HCT116 (cell line): Measurements from ENCODE around the gene LCN1. TPM values are rescaled to one million over a fixed set of nuclear protein-coding genes. Genes with fewer than 3 reads are reported as not detected.

Experiments
- ATAC-seq: fragments of 200-7000 bp; cut with Tn5 transposase; 2 replicates; pipeline ENCODE4 v1.9.1; 2020; ENCODE audit warnings: mild to moderate bottlenecking, moderate library complexity
- BruUV-seq: library from RNA; stranded (reverse); fragments of 400-500 nt; replicated peaks from 2 replicates; lab custom pipeline; 2021; lab: Mats Ljungman, UMichigan
- CTCF ChIA-PET: fragments of 300-600 bp; sonication (Branson Sonifier 250); formaldehyde crosslinking; loops from one replicate; lab custom pipeline; 2021; ENCODE audit warnings: antibody characterized with exemption; lab: Charles Lee
- POLR2A ChIA-PET: fragments of 300-600, 350-600 bp; sonication (Branson Sonifier 250); formaldehyde crosslinking; loops from one replicate; lab custom pipeline; 2021; ENCODE audit warnings: antibody characterized with exemption; lab: Charles Lee
- RAD21 ChIA-PET, 2 experiments: fragments of 300-600 bp; sonication (Branson Sonifier 250); formaldehyde crosslinking; loops; one replicate each; lab custom pipeline; 2023; ENCODE audit warnings: low total read pairs in 2 of 2; ENCODE audit not compliant: uncharacterized antibody in 2 of 2, unreplicated experiment in 2 of 2, low non-redundant PET in 1 of 2; lab: Charles Lee
- DNase-seq: peaks from one replicate; pipeline ENCODE4 v3.0.0-alpha.2; 2010; ENCODE audit warnings: low read depth, low spot score
- H2AFZ ChIP-seq: fragments of 200-600 bp; shearing (Covaris generic), sonication (generic); 2 replicates; pipeline ENCODE4 v1.6.1; 2017; ENCODE audit warnings: low read depth, mixed run types, mixed read lengths, antibody characterized with exemption, low read length; ENCODE audit not compliant: poor library complexity, severe bottlenecking
- H3K27ac ChIP-seq: 2 replicates; pipeline ENCODE4 v1.5.1; 2012; ENCODE audit warnings: low read depth, low read length
- H3K27me3 ChIP-seq: fragments of 200-600 bp; sonication (generic); 2 replicates; pipeline ENCODE4 v1.6.1; 2016; ENCODE audit warnings: mixed run types, low read length, mixed read lengths; ENCODE audit not compliant: insufficient read depth
- H3K36me3 ChIP-seq, 2 experiments: fragments of 200-500 bp in 1 of 2; fragments of 200-600 bp in 1 of 2; sonication (Bioruptor generic) in 1 of 2; sonication (generic) in 1 of 2; 2 replicates each; pipeline versions ENCODE4 v1.5.1 to v1.6.1; 2014 to 2016; ENCODE audit warnings: low read length in 2 of 2, inconsistent platforms in 1 of 2, mixed read lengths in 1 of 2, mixed run types in 1 of 2; ENCODE audit not compliant: insufficient read depth in 2 of 2, control insufficient read depth in 1 of 2
- H3K4me1 ChIP-seq, 2 experiments: fragments of 200-600 bp in 1 of 2; sonication (generic) in 1 of 2; 2 replicates each; pipeline versions ENCODE4 v1.5.1 to v1.6.1; 2012 to 2017; ENCODE audit warnings: low read length in 2 of 2, inconsistent platforms in 1 of 2, mild to moderate bottlenecking in 1 of 2, mixed read lengths in 1 of 2, mixed run types in 1 of 2, moderate library complexity in 1 of 2; ENCODE audit not compliant: insufficient read depth in 2 of 2, control insufficient read depth in 1 of 2
- H3K4me2 ChIP-seq: fragments of 200-600 bp; sonication (generic); 2 replicates; pipeline ENCODE4 v1.6.1; 2017; ENCODE audit warnings: mixed run types, low read length, mixed read lengths
- H3K4me3 ChIP-seq, 2 experiments: fragments of 200-600 bp in 1 of 2; sonication (generic) in 1 of 2; replicated peaks in 1 of 2; 2 replicates each; pipeline ENCODE4 v1.5.1; 2011 to 2016; ENCODE audit warnings: low read length in 2 of 2, control low read depth in 1 of 2, low read depth in 1 of 2, mild to moderate bottlenecking in 1 of 2, mixed read lengths in 1 of 2, mixed run types in 1 of 2
- H3K79me2 ChIP-seq: fragments of 200-600 bp; sonication (generic); 2 replicates; pipeline ENCODE4 v1.6.1; 2017; ENCODE audit warnings: mild to moderate bottlenecking, mixed run types, low read length, moderate library complexity, mixed read lengths; ENCODE audit not compliant: insufficient read depth
- H3K9ac ChIP-seq: fragments of 200-600 bp; sonication (generic); 2 replicates; pipeline ENCODE4 v1.6.1; 2016; ENCODE audit warnings: low read length, mixed read lengths
- H3K9me2 ChIP-seq: fragments of 200-600 bp; sonication (generic), shearing (Covaris generic); 2 replicates; pipeline ENCODE4 v1.6.1; 2017; ENCODE audit warnings: mixed run types, mild to moderate bottlenecking, moderate library complexity; ENCODE audit not compliant: insufficient read depth
- H3K9me3 ChIP-seq, 2 experiments: fragments of 200-500 bp in 1 of 2; fragments of 200-600 bp in 1 of 2; sonication (Bioruptor generic) in 1 of 2; sonication (generic) in 1 of 2; 2 replicates each; pipeline ENCODE4 v1.6.1; 2014 to 2017; ENCODE audit warnings: low read length in 2 of 2, mixed read lengths in 2 of 2, inconsistent platforms in 1 of 2, low read depth in 1 of 2, mild to moderate bottlenecking in 1 of 2, mixed run types in 1 of 2, moderate library complexity in 1 of 2; ENCODE audit not compliant: control insufficient read depth in 1 of 2, insufficient read depth in 1 of 2
- H4K20me1 ChIP-seq: fragments of 200-600 bp; sonication (generic), shearing (Covaris generic); 2 replicates; pipeline ENCODE4 v1.6.1; 2017; ENCODE audit warnings: mixed run types, mild to moderate bottlenecking, moderate library complexity; ENCODE audit not compliant: insufficient read depth
- ATF3 ChIP-seq: IDR thresholded peaks from 2 replicates; pipeline ENCODE4 v1.6.1; 2012
- CEBPB ChIP-seq: IDR thresholded peaks from 2 replicates; pipeline ENCODE4 v1.6.1; 2012; ENCODE audit warnings: low read depth
- CTCF ChIP-seq, 3 experiments: fragments of 200-600 bp in 1 of 3; sonication (generic) in 1 of 3; IDR thresholded peaks in 2 of 3; conservative IDR thresholded peaks in 1 of 3; 2 replicates each; pipeline ENCODE4 v1.5.1; 2012 to 2017; ENCODE audit warnings: low read depth in 2 of 3, low read length in 2 of 3, antibody characterized with exemption in 1 of 3, borderline replicate concordance in 1 of 3, control low read depth in 1 of 3, mild to moderate bottlenecking in 1 of 3, mixed read lengths in 1 of 3, mixed run types in 1 of 3, moderate library complexity in 1 of 3; ENCODE audit not compliant: insufficient read depth in 1 of 3
- EGR1 ChIP-seq: IDR thresholded peaks from 2 replicates; pipeline ENCODE4 v1.6.1; 2012; ENCODE audit warnings: low read depth
- EZH2phosphoT487 ChIP-seq: fragments of 200-600 bp; IDR thresholded peaks from 2 replicates; pipeline ENCODE4 v1.6.1; 2018; ENCODE audit warnings: antibody characterized with exemption, borderline replicate concordance
- JUND ChIP-seq: IDR thresholded peaks from 2 replicates; pipeline ENCODE4 v1.6.1; 2012
- POLR2A ChIP-seq: IDR thresholded peaks from 2 replicates; pipeline ENCODE4 v1.7.0; 2011; ENCODE audit warnings: borderline replicate concordance; ENCODE audit not compliant: insufficient read depth, insufficient read length; ENCODE audit errors: extremely low read depth
- POLR2AphosphoS5 ChIP-seq: IDR thresholded peaks from 2 replicates; pipeline ENCODE4 v1.6.1; 2011; ENCODE audit warnings: mild to moderate bottlenecking, low read depth, low read length, moderate library complexity
- REST ChIP-seq: IDR thresholded peaks from 2 replicates; pipeline ENCODE4 v1.6.1; 2012; ENCODE audit warnings: low read depth
- SRF ChIP-seq: IDR thresholded peaks from 2 replicates; pipeline ENCODE4 v1.6.1; 2012; ENCODE audit warnings: low read depth
- YY1 ChIP-seq: IDR thresholded peaks from 2 replicates; pipeline ENCODE4 v1.6.1; 2011; ENCODE audit warnings: low read length, low read depth, moderate library complexity, mild to moderate bottlenecking; ENCODE audit not compliant: insufficient replicate concordance; ENCODE audit errors: extremely low read depth
- ZFX ChIP-seq: fragments of 450-650 bp; IDR thresholded peaks from 2 replicates; pipeline ENCODE4 v1.6.1; 2017
- ZNF274 ChIP-seq: fragments of 200-500 bp; sonication (Bioruptor generic); IDR thresholded peaks from 2 replicates; pipeline ENCODE4 v1.6.1; 2014; ENCODE audit warnings: mild to moderate bottlenecking, low read depth, low read length, inconsistent platforms
- intact Hi-C: fragments of 100-400 bp; cut with micrococcal nuclease; formaldehyde crosslinking; loops from 2 replicates; pipeline ENCODE4 v1.10.0; 2022
- total RNA-seq: library from RNA; stranded (reverse); gene quantifications from one replicate; pipeline ENCODE4 v1.2.1, GENCODE V29; 2021; ENCODE audit not compliant: unreplicated experiment

LCN1 gene
- total RNA-seq, 1 experiment from 2014 or later, result not detected

GRCh38 chr9:135471791-135472640, 49.2 kb upstream of the LCN1 start:
- ChIA-PET POLR2A (interaction anchor here (1.5 kb wide), 1 partner anchor 9 kb away, joined by 5 read pairs; no protein-coding TSS in a partner anchor), RAD21 (no interaction called here), CTCF (interaction anchor here (1.3 kb wide), 1 partner anchor 9 kb away, joined by 3 read pairs; no protein-coding TSS in a partner anchor)
- Histone ChIP-seq H3K4me1 (peaks cover 28 to 53% of the 10 kb centered on the region in 2 experiments), H2AFZ (no peak overlapping the region), H3K4me3 (no peak overlapping the region), H3K9ac (no peak overlapping the region), H3K27ac (no peak overlapping the region), H3K36me3 (no peaks in the 10 kb centered on the region), H3K9me2 (no peaks in the 10 kb centered on the region), H3K9me3 (no peaks in the 10 kb centered on the region), H3K4me2 (peak overlapping the region; percentile 14; the same call in 1 of the 2 replicates), H3K27me3 (no peaks in the 10 kb centered on the region), H3K79me2 (peaks cover 5% of the 10 kb centered on the region; the same call in 1 of the 2 replicates), H4K20me1 (no peaks in the 10 kb centered on the region)
- no peak for DNase-seq
- BruUV-seq, result no TSS peak
- no peak for ATAC-seq
- intact Hi-C loops, result no loop called here
- no peak for TF ChIP-seq REST

- Histone ChIP-seq H3K4me2 (no peak overlapping the region), H3K9me3 (no peaks in the 10 kb centered on the region), H3K36me3 (no peaks in the 10 kb centered on the region), H3K27ac (no peak overlapping the region), H3K4me1 (peaks cover 23 to 43% of the 10 kb centered on the region in 2 experiments), H3K4me3 (no peak overlapping the region), H3K79me2 (peaks cover 10% of the 10 kb centered on the region; the same call in 1 of the 2 replicates), H2AFZ (no peak overlapping the region), H4K20me1 (no peaks in the 10 kb centered on the region), H3K9ac (no peak overlapping the region), H3K27me3 (no peaks in the 10 kb centered on the region), H3K9me2 (no peaks in the 10 kb centered on the region)
- intact Hi-C loops, result no loop called here
- ATAC-seq (no peak), DNase-seq (no peak)
- no TSS peak for BruUV-seq
- ChIA-PET CTCF (interaction anchor here (1.1 kb wide), 1 partner anchor 11 kb away, joined by 4 read pairs; no protein-coding TSS in a partner anchor), RAD21 (no interaction called here), POLR2A (no interaction called here)
- TF ChIP-seq CTCF (IDR thresholded peaks at IDR 0.05 in 2 of 3, conservative IDR thresholded peaks at IDR 0.05 in 1 of 3; ENCODE audit: borderline replicate concordance in 1 of 3, insufficient read depth in 1 of 3, low read depth in 2 of 3, low read length in 2 of 3) (no peak), SRF (no peak), JUND (no peak), YY1 (no peak), ATF3 (no peak), ZNF274 (no peak), EZH2phosphoT487 (no peak), CEBPB (no peak), POLR2A (no peak), ZFX (no peak), POLR2AphosphoS5 (no peak), EGR1 (no peak)
These were observed 47.2 kb upstream of the LCN1 start for GRCh38 chr9:135473972-135474543.
